HG03280 (cell line): ENCODE results near the gene TBC1D3D.
"Not testable (repeated sequence)": the region's sequence is repeated elsewhere in the genome, so short reads cannot be mapped to it uniquely, and the experiment has no call there.

Experiments
- ATAC-seq: cut with Tn5 transposase; IDR thresholded peaks from one replicate; pipeline ENCODE4 v1.9.1; 2021; ENCODE audit warnings: mild to moderate bottlenecking, moderate library complexity; ENCODE audit not compliant: unreplicated experiment

The TBC1D3D gene

GRCh38 chr17:38003676-38004075, at the start of gene TBC1D3D:
Gene TBC1D3D, plus strand, starts transcription at chr17:38003976. Its CDS starts 1,585 bp downstream, at chr17:38005561.
- not testable (repeated sequence) for ATAC-seq

DNA sequence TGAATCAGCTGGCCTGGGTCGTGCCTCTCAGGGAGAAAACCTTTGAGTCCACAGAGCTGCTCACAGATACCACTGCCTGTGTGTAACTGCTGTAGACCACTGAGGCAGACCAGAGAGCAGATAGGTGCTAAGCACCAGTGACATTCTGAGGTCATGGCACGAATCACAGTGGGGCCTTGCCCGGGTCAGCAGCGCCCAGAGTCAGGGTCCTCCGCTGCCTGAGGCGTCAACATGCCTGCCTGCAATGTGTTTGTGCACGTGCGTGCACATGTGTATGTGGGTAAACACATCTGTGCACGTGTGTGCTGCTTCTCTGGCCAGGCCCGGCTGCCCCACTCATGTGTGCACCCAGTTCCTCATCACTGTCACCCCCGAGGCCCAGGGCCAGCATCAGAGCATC, 14.8 kb upstream of the TBC1D3D start, which contains the start of gene TBC1D3L:
TBC1D3L (minus strand) TSS at position 101 of the 400 bp plus-strand sequence. CDS start 1,540 bp downstream, outside the sequence.
- not testable (repeated sequence) for ATAC-seq
